MCF 10A (cell line): ENCODE measurements around the gene NDOR1. TPM values are rescaled to one million over a fixed set of nuclear protein-coding genes. Genes with fewer than 3 reads are reported as not detected.

Source experiments
- BruUV-seq: library from RNA; stranded (reverse); fragments of 400-500 nt; replicated peaks from 2 replicates; lab custom pipeline; 2021; lab: Mats Ljungman, UMichigan
- CTCF ChIA-PET: fragments of 300-600 bp; sonication (Branson Sonifier 250); formaldehyde crosslinking; extraction: SDS; loops from one replicate; lab custom pipeline; 2021; ENCODE audit warnings: antibody characterized with exemption, inconsistent platforms; lab: Yijun Ruan, JAX
- POLR2A ChIA-PET: fragments of 300-600, 350-650 bp; sonication (Branson Sonifier 250); formaldehyde crosslinking; extraction: SDS; loops from one replicate; lab custom pipeline; 2020; ENCODE audit warnings: antibody characterized with exemption, inconsistent platforms; lab: Yijun Ruan, JAX
- DNase-seq: peaks from one replicate; pipeline ENCODE4 v3.0.0-alpha.2; 2018; ENCODE audit not compliant: unreplicated experiment
- H3K27ac Mint-ChIP-seq: one replicate; pipeline ENCODE4 v1.8.0; 2022; ENCODE audit warnings: mild to moderate bottlenecking, low read depth, mixed read lengths; ENCODE audit not compliant: unreplicated experiment
- H3K27me3 Mint-ChIP-seq: one replicate; pipeline ENCODE4 v1.8.0; 2022; ENCODE audit warnings: mixed read lengths; ENCODE audit not compliant: insufficient read depth, unreplicated experiment
- H3K36me3 Mint-ChIP-seq: one replicate; pipeline ENCODE4 v1.8.0; 2022; ENCODE audit warnings: mild to moderate bottlenecking, moderate library complexity, mixed read lengths; ENCODE audit not compliant: insufficient read depth, unreplicated experiment
- H3K4me1 Mint-ChIP-seq: one replicate; pipeline ENCODE4 v1.8.0; 2022; ENCODE audit warnings: mixed read lengths; ENCODE audit not compliant: insufficient read depth, unreplicated experiment
- H3K4me3 Mint-ChIP-seq: one replicate; pipeline ENCODE4 v1.8.0; 2022; ENCODE audit warnings: mild to moderate bottlenecking, moderate library complexity, mixed read lengths; ENCODE audit not compliant: unreplicated experiment
- H3K9me3 Mint-ChIP-seq: one replicate; pipeline ENCODE4 v1.8.0; 2022; ENCODE audit warnings: mixed read lengths; ENCODE audit not compliant: unreplicated experiment
- intact Hi-C: fragments of 100-400 bp; cut with micrococcal nuclease; formaldehyde crosslinking; loops from 2 replicates; pipeline ENCODE4 v1.14.1; 2022
- total RNA-seq: library from RNA; stranded (reverse); gene quantifications from 2 replicates; pipeline ENCODE4 v1.2.3, GENCODE V29; 2022
- TF ChIP-seq, protein P1 (sequence below): fragments of 200-600 bp; IDR thresholded peaks from one replicate; pipeline ENCODE4 v1.8.0; 2022; ENCODE audit warnings: antibody characterized with exemption, mild to moderate bottlenecking; ENCODE audit not compliant: unreplicated experiment

NDOR1 gene
- total RNA-seq, 1 experiment from 2014 or later, result 18.0 TPM

GRCh38 chr9:137243626-137244485 is 38.4 kb downstream of the NDOR1 start:
- Mint-ChIP-seq H3K4me1 (peaks cover 15% of the 10 kb centered on the region), H3K9me3 (no peaks in the 10 kb centered on the region), H3K27ac (peak overlapping the region; percentile 23), H3K27me3 (no peaks in the 10 kb centered on the region), H3K36me3 (peaks cover 45% of the 10 kb centered on the region), H3K4me3 (peak overlapping the region; percentile 80)
- peak; percentile 38 for DNase-seq
- ChIA-PET CTCF (interaction anchor here (0.6 to 1.3 kb wide), 3 partner anchors 10 to 179 kb away, joined by 3 to 11 read pairs (median 4); partner anchors contain the start of gene NELFB), POLR2A (interaction anchor here (0.6 to 8.6 kb wide), 2 partner anchors 11 to 200 kb away, joined by 3 to 118 read pairs; partner anchors contain the start of gene NELFB)
- no TSS peak for BruUV-seq
- intact Hi-C loops, result no loop called here
- TF ChIP-seq, protein P1, sequence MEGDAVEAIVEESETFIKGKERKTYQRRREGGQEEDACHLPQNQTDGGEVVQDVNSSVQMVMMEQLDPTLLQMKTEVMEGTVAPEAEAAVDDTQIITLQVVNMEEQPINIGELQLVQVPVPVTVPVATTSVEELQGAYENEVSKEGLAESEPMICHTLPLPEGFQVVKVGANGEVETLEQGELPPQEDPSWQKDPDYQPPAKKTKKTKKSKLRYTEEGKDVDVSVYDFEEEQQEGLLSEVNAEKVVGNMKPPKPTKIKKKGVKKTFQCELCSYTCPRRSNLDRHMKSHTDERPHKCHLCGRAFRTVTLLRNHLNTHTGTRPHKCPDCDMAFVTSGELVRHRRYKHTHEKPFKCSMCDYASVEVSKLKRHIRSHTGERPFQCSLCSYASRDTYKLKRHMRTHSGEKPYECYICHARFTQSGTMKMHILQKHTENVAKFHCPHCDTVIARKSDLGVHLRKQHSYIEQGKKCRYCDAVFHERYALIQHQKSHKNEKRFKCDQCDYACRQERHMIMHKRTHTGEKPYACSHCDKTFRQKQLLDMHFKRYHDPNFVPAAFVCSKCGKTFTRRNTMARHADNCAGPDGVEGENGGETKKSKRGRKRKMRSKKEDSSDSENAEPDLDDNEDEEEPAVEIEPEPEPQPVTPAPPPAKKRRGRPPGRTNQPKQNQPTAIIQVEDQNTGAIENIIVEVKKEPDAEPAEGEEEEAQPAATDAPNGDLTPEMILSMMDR, result no peak

- Mint-ChIP-seq H3K27ac (no peak overlapping the region), H3K9me3 (no peaks in the 10 kb centered on the region), H3K4me3 (no peak overlapping the region), H3K4me1 (peaks cover 15% of the 10 kb centered on the region), H3K27me3 (no peaks in the 10 kb centered on the region), H3K36me3 (peaks cover 41% of the 10 kb centered on the region)
- DNase-seq, result no peak
- intact Hi-C loops, result no loop called here
- no TSS peak for BruUV-seq
- ChIA-PET POLR2A (interaction anchor here (0.6 to 8.6 kb wide), 3 partner anchors 10 to 199 kb away, joined by 3 to 118 read pairs (median 3); partner anchors contain the start of genes NELFB and NRARP), CTCF (interaction anchor here (0.6 to 1.3 kb wide), 7 partner anchors 8 to 198 kb away, joined by 3 to 11 read pairs (median 3); partner anchors contain the start of gene NELFB)
- TF ChIP-seq, protein P1, result no peak
These were observed 39.3 kb downstream of the NDOR1 start for GRCh38 chr9:137244486-137245449.

- BruUV-seq, result no TSS peak
- no peaks in the 10 kb centered on the region for H3K27me3 Mint-ChIP-seq
- no peak overlapping the region for H3K4me3 Mint-ChIP-seq
- peaks cover 15% of the 10 kb centered on the region for H3K4me1 Mint-ChIP-seq
- no peak overlapping the region for H3K27ac Mint-ChIP-seq
- ChIA-PET CTCF (interaction anchor here (0.6 to 1.3 kb wide), 4 partner anchors 9 to 199 kb away, joined by 3 to 6 read pairs (median 3); no protein-coding TSS in a partner anchor), POLR2A (interaction anchor here (0.6 to 8.6 kb wide), 2 partner anchors 9 to 57 kb away, joined by 3 to 118 read pairs; partner anchors contain the start of genes NELFB and NRARP)
- no peaks in the 10 kb centered on the region for H3K9me3 Mint-ChIP-seq
- peaks cover 38% of the 10 kb centered on the region for H3K36me3 Mint-ChIP-seq
- intact Hi-C loops, result no loop called here
- TF ChIP-seq, protein P1, result no peak
- DNase-seq, result no peak
These were observed 40.2 kb downstream of the NDOR1 start for GRCh38 chr9:137245450-137246421.
